ENCODE measurements around the gene SLC16A11.

- TF ChIP-seq CTCF (IDR thresholded peaks at IDR 0.05): no peak
- TF ChIP-seq POLR2A (IDR thresholded peaks at IDR 0.05): no peak
These were observed 24.5 kb downstream of the SLC16A11 start for GRCh38 chr17:7019367-7019766.
